HepG2 (cell line): ENCODE measurements around the gene IER2. TPM values are rescaled to one million over a fixed set of nuclear protein-coding genes. Genes with fewer than 3 reads are reported as not detected.

Experiments used
- KAT8 ChIP-seq: IDR thresholded peaks from 2 replicates; pipeline ENCODE4 v1.6.1; 2016; ENCODE audit warnings: missing genetic modification reagents, missing compliant biosample characterization
- MBD4 ChIP-seq: IDR thresholded peaks from 2 replicates; pipeline ENCODE4 v1.6.1; 2012; ENCODE audit warnings: low read length, inconsistent platforms, borderline replicate concordance
- POGZ ChIP-seq: sonication (generic); formaldehyde crosslinking; IDR thresholded peaks from 2 replicates; pipeline ENCODE4 v1.4.0; 2020; ENCODE audit warnings: mild to moderate bottlenecking, missing genetic modification reagents
- RBAK ChIP-seq: sonication (generic); formaldehyde crosslinking; IDR thresholded peaks from 2 replicates; pipeline ENCODE4 v1.5.1; 2020; ENCODE audit warnings: mild to moderate bottlenecking, missing genetic modification reagents
- SP2 ChIP-seq: sonication (generic); formaldehyde crosslinking; IDR thresholded peaks from 2 replicates; pipeline ENCODE4 v1.5.1; 2020; ENCODE audit warnings: mild to moderate bottlenecking, missing genetic modification reagents
- ZNF552 ChIP-seq: sonication (generic); formaldehyde crosslinking; IDR thresholded peaks from 2 replicates; pipeline ENCODE4 v1.9.0; 2022; ENCODE audit warnings: missing genetic modification reagents, mild to moderate bottlenecking, borderline replicate concordance
- polyA plus RNA-seq, 8 experiments: library from polyadenylated mRNA; depleted of rRNA in 3 of 8; stranded (reverse) in 7 of 8; unstranded in 1 of 8; fragments of >200 nt; fragmentation: Illumina TruSeq in 4 of 8; extraction: Trizol in 4 of 8; gene quantifications; 2 replicates each; pipeline versions ENCODE4 v1.2.1 to v1.2.3, GENCODE V29; 2011 to 2016; ENCODE audit warnings: low read depth in 4 of 8, missing spikeins in 1 of 8, mixed read lengths in 1 of 8; ENCODE audit not compliant: insufficient read depth in 1 of 8
- total RNA-seq, 5 experiments: library from RNA; depleted of rRNA; stranded (reverse); fragments of >200 nt; fragmentation: Illumina TruSeq; extraction: Trizol; gene quantifications; 2 replicates each; pipeline ENCODE4 v1.2.3, GENCODE V29; 2016; ENCODE audit warnings: low read depth in 1 of 5
- TF ChIP-seq, protein P1 (sequence below), 2 experiments: sonication (generic) in 1 of 2; formaldehyde crosslinking in 1 of 2; IDR thresholded peaks; 2 replicates each; pipeline versions ENCODE4 v1.6.1 to v1.9.0; 2014 to 2022; ENCODE audit warnings: antibody characterized with exemption in 1 of 2, borderline replicate concordance in 1 of 2, inconsistent platforms in 1 of 2, low read depth in 1 of 2, missing genetic modification reagents in 1 of 2
- TF ChIP-seq, protein P2 (sequence below): sonication (generic); formaldehyde crosslinking; IDR thresholded peaks from 2 replicates; pipeline ENCODE4 v1.5.1; 2020; ENCODE audit warnings: mild to moderate bottlenecking, missing genetic modification reagents, borderline replicate concordance
- TF ChIP-seq, protein P3 (sequence below), 2 experiments: sonication (generic) in 1 of 2; formaldehyde crosslinking in 1 of 2; IDR thresholded peaks; 2 replicates each; pipeline versions ENCODE4 v1.4.0 to v1.6.1; 2016 to 2020; ENCODE audit warnings: borderline replicate concordance in 1 of 2, low read depth in 1 of 2, mild to moderate bottlenecking in 1 of 2, missing genetic modification reagents in 1 of 2
- TF ChIP-seq, protein P4 (sequence below): sonication (generic); formaldehyde crosslinking; IDR thresholded peaks from 2 replicates; pipeline ENCODE4 v1.4.0; 2020; ENCODE audit warnings: missing genetic modification reagents
- TF ChIP-seq, protein P5 (sequence below): IDR thresholded peaks from 2 replicates; pipeline ENCODE4 v1.6.1; 2016

The IER2 gene
- total and polyA plus RNA-seq, 2 of the 13 experiments (the other 11 are each of a cell fraction or from before 2014, with no cell fraction given) = 10.1 to 14.3 TPM

DNA sequence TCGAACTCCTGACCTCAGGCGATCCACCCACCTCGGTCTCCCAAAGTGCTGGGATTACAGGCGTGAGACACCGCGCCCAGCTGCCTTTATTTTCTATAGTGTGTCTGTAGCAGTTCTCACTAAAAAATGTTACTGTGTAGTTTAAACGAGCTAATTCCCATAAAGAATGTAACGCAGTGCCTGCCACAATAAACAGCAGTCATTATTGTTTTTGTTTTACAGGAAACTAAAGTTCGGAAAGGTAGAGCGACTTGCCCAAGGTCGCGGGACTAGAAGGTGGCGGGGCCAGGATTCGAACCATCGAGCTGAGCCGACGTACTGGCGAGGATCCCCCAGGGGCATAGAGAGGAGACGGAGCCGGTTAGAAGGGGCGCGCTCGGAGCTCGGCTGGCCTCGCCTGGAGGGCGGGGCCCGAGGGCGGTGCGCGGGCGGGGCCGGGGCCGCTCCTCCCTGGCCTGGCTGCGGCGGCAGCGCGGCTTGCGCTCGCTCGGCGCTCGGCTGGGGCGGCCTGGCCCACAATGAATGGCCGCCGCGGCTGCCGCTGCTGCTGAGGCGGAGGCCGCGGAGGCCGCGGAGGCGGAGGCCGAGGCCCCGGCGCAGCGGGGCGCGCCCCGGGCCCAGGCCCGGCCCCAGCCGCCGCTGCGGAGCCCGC is 32.3 kb upstream of the IER2 start, which contains the start of gene NACC1 (continued):
- TF ChIP-seq, protein P1, sequence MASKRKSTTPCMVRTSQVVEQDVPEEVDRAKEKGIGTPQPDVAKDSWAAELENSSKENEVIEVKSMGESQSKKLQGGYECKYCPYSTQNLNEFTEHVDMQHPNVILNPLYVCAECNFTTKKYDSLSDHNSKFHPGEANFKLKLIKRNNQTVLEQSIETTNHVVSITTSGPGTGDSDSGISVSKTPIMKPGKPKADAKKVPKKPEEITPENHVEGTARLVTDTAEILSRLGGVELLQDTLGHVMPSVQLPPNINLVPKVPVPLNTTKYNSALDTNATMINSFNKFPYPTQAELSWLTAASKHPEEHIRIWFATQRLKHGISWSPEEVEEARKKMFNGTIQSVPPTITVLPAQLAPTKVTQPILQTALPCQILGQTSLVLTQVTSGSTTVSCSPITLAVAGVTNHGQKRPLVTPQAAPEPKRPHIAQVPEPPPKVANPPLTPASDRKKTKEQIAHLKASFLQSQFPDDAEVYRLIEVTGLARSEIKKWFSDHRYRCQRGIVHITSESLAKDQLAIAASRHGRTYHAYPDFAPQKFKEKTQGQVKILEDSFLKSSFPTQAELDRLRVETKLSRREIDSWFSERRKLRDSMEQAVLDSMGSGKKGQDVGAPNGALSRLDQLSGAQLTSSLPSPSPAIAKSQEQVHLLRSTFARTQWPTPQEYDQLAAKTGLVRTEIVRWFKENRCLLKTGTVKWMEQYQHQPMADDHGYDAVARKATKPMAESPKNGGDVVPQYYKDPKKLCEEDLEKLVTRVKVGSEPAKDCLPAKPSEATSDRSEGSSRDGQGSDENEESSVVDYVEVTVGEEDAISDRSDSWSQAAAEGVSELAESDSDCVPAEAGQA (IDR thresholded peaks at IDR 0.05; ENCODE audit: low read depth) = no peak
- TF ChIP-seq, protein P1 (CRISPR knock-in tag; IDR thresholded peaks at IDR 0.05; ENCODE audit: borderline replicate concordance) = 0 out of 2 replicates have a peak, but pooled peaks have one; percentile 27
- TF ChIP-seq KAT8 (CRISPR knock-in tag) (0 out of 2 replicates have a peak, but pooled peaks have one; percentile 31), RBAK (CRISPR knock-in tag) (no peak), SP2 (CRISPR knock-in tag) (no peak), ZNF552 (CRISPR knock-in tag) (no peak), POGZ (CRISPR knock-in tag) (no peak), MBD4 (no peak)
- TF ChIP-seq, protein P2, sequence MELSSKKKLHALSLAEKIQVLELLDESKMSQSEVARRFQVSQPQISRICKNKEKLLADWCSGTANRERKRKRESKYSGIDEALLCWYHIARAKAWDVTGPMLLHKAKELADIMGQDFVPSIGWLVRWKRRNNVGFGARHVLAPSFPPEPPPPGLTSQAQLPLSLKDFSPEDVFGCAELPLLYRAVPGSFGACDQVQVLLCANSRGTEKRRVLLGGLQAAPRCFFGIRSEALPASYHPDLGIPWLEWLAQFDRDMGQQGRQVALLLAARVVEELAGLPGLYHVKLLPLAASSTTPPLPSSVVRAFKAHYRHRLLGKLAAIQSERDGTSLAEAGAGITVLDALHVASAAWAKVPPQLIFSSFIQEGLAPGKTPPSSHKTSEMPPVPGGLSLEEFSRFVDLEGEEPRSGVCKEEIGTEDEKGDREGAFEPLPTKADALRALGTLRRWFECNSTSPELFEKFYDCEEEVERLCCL (CRISPR knock-in tag) = no peak
- TF ChIP-seq, protein P3, sequence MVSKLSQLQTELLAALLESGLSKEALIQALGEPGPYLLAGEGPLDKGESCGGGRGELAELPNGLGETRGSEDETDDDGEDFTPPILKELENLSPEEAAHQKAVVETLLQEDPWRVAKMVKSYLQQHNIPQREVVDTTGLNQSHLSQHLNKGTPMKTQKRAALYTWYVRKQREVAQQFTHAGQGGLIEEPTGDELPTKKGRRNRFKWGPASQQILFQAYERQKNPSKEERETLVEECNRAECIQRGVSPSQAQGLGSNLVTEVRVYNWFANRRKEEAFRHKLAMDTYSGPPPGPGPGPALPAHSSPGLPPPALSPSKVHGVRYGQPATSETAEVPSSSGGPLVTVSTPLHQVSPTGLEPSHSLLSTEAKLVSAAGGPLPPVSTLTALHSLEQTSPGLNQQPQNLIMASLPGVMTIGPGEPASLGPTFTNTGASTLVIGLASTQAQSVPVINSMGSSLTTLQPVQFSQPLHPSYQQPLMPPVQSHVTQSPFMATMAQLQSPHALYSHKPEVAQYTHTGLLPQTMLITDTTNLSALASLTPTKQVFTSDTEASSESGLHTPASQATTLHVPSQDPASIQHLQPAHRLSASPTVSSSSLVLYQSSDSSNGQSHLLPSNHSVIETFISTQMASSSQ (IDR thresholded peaks at IDR 0.05; ENCODE audit: low read depth) = no peak
- TF ChIP-seq, protein P3 (CRISPR knock-in tag; IDR thresholded peaks at IDR 0.05; ENCODE audit: borderline replicate concordance) = no peak
- TF ChIP-seq, protein P4, sequence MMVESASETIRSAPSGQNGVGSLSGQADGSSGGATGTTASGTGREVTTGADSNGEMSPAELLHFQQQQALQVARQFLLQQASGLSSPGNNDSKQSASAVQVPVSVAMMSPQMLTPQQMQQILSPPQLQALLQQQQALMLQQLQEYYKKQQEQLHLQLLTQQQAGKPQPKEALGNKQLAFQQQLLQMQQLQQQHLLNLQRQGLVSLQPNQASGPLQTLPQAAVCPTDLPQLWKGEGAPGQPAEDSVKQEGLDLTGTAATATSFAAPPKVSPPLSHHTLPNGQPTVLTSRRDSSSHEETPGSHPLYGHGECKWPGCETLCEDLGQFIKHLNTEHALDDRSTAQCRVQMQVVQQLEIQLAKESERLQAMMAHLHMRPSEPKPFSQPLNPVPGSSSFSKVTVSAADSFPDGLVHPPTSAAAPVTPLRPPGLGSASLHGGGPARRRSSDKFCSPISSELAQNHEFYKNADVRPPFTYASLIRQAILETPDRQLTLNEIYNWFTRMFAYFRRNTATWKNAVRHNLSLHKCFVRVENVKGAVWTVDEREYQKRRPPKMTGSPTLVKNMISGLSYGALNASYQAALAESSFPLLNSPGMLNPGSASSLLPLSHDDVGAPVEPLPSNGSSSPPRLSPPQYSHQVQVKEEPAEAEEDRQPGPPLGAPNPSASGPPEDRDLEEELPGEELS (CRISPR knock-in tag) = no peak
- TF ChIP-seq, protein P5, sequence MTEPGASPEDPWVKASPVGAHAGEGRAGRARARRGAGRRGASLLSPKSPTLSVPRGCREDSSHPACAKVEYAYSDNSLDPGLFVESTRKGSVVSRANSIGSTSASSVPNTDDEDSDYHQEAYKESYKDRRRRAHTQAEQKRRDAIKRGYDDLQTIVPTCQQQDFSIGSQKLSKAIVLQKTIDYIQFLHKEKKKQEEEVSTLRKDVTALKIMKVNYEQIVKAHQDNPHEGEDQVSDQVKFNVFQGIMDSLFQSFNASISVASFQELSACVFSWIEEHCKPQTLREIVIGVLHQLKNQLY (CRISPR knock-in tag) = no peak
